ENCODE results near the gene OXCT1. TPM values are rescaled to one million over a fixed set of nuclear protein-coding genes. Genes with fewer than 3 reads are reported as not detected.

The OXCT1 gene
- 32.5 TPM for total RNA-seq

- DNase-seq, result peak; percentile 67
These were observed at the start of gene OXCT1 for GRCh38 chr5:41869724-41870626. Gene OXCT1 (minus strand): TSS chr5:41870425. CDS start chr5:41870358, 67 bp downstream.

- DNase-seq, result no peak
These were observed 47.9 kb upstream of the OXCT1 start for GRCh38 chr5:41918105-41918504.

- DNase-seq, result no peak
These were observed 38.3 kb upstream of the OXCT1 start for GRCh38 chr5:41908374-41909079.

GRCh38 chr5:41906151-41906550, 35.9 kb upstream of the OXCT1 start:
- no peak for DNase-seq

GRCh38 chr5:41903892-41904799, 33.9 kb upstream of the OXCT1 start, which contains the start of gene RIMOC1:
Gene RIMOC1 (plus strand): TSS chr5:41904344. CDS start chr5:41904368, 24 bp downstream.
- DNase-seq, result peak; percentile 100

- peak; percentile 63 for DNase-seq
These were observed 33.2 kb upstream of the OXCT1 start for GRCh38 chr5:41903382-41903891.

GRCh38 chr5:41896230-41896629, 26.0 kb upstream of the OXCT1 start:
- no peak for DNase-seq

- DNase-seq, result no peak
These were observed 23.0 kb upstream of the OXCT1 start for GRCh38 chr5:41893074-41893851.

- no peak for DNase-seq
These were observed 21.8 kb upstream of the OXCT1 start for GRCh38 chr5:41892031-41892430.

GRCh38 chr5:41891066-41891707, 21.0 kb upstream of the OXCT1 start:
- no peak for DNase-seq

GRCh38 chr5:41885286-41885685, 15.1 kb upstream of the OXCT1 start:
- no peak for DNase-seq

- no peak for DNase-seq
These were observed 13.7 kb upstream of the OXCT1 start for GRCh38 chr5:41883936-41884335.

GRCh38 chr5:41883243-41883642, 13.0 kb upstream of the OXCT1 start:
- DNase-seq, result no peak

GRCh38 chr5:41882765-41883164, 12.5 kb upstream of the OXCT1 start:
- no peak for DNase-seq

- no peak for DNase-seq
These were observed 8.6 kb upstream of the OXCT1 start for GRCh38 chr5:41878643-41879478.

- DNase-seq, result no peak
These were observed 7.9 kb upstream of the OXCT1 start for GRCh38 chr5:41878173-41878572.

GRCh38 chr5:41877408-41877807, 7.2 kb upstream of the OXCT1 start:
- no peak for DNase-seq

GRCh38 chr5:41876678-41877077, 6.5 kb upstream of the OXCT1 start:
- DNase-seq, result no peak

- DNase-seq, result no peak
These were observed 4.9 kb upstream of the OXCT1 start for GRCh38 chr5:41875121-41875520.

Data from skin of body (tissue), 2 donors.